Ishikawa (cell line): ENCODE measurements around the gene FANCE.

Experiments used
- CEBPB ChIP-seq: IDR thresholded peaks from 2 replicates; pipeline ENCODE4 v1.6.1; 2012
- EGR1 ChIP-seq: IDR thresholded peaks from 2 replicates; pipeline ENCODE4 v1.6.1; 2012
- EP300 ChIP-seq: IDR thresholded peaks from 2 replicates; pipeline ENCODE4 v1.6.1; 2012; ENCODE audit warnings: borderline replicate concordance
- RAD21 ChIP-seq: IDR thresholded peaks from 2 replicates; pipeline ENCODE4 v1.6.1; 2012; ENCODE audit warnings: low read depth
- TAF1 ChIP-seq: IDR thresholded peaks from 2 replicates; pipeline ENCODE4 v1.6.1; 2012; ENCODE audit warnings: low read depth, mild to moderate bottlenecking
- YY1 ChIP-seq: IDR thresholded peaks from 2 replicates; pipeline ENCODE4 v1.6.1; 2012; ENCODE audit warnings: low read depth
- TF ChIP-seq, protein P1 (sequence below): IDR thresholded peaks from 2 replicates; pipeline ENCODE4 v1.6.1; 2012
- TF ChIP-seq, protein P2 (sequence below): IDR thresholded peaks from 2 replicates; pipeline ENCODE4 v1.6.1; 2012; ENCODE audit warnings: low read depth, mild to moderate bottlenecking
- TF ChIP-seq, protein P3 (sequence below): IDR thresholded peaks from 2 replicates; pipeline ENCODE4 v1.6.1; 2012

- TF ChIP-seq TAF1 (no peak), EGR1 (no peak), RAD21 (no peak), YY1 (no peak), EP300 (no peak), CEBPB (no peak)
- TF ChIP-seq, protein P1, sequence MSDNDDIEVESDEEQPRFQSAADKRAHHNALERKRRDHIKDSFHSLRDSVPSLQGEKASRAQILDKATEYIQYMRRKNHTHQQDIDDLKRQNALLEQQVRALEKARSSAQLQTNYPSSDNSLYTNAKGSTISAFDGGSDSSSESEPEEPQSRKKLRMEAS, result no peak
- TF ChIP-seq, protein P2, sequence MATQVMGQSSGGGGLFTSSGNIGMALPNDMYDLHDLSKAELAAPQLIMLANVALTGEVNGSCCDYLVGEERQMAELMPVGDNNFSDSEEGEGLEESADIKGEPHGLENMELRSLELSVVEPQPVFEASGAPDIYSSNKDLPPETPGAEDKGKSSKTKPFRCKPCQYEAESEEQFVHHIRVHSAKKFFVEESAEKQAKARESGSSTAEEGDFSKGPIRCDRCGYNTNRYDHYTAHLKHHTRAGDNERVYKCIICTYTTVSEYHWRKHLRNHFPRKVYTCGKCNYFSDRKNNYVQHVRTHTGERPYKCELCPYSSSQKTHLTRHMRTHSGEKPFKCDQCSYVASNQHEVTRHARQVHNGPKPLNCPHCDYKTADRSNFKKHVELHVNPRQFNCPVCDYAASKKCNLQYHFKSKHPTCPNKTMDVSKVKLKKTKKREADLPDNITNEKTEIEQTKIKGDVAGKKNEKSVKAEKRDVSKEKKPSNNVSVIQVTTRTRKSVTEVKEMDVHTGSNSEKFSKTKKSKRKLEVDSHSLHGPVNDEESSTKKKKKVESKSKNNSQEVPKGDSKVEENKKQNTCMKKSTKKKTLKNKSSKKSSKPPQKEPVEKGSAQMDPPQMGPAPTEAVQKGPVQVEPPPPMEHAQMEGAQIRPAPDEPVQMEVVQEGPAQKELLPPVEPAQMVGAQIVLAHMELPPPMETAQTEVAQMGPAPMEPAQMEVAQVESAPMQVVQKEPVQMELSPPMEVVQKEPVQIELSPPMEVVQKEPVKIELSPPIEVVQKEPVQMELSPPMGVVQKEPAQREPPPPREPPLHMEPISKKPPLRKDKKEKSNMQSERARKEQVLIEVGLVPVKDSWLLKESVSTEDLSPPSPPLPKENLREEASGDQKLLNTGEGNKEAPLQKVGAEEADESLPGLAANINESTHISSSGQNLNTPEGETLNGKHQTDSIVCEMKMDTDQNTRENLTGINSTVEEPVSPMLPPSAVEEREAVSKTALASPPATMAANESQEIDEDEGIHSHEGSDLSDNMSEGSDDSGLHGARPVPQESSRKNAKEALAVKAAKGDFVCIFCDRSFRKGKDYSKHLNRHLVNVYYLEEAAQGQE, result no peak
- TF ChIP-seq, protein P3, sequence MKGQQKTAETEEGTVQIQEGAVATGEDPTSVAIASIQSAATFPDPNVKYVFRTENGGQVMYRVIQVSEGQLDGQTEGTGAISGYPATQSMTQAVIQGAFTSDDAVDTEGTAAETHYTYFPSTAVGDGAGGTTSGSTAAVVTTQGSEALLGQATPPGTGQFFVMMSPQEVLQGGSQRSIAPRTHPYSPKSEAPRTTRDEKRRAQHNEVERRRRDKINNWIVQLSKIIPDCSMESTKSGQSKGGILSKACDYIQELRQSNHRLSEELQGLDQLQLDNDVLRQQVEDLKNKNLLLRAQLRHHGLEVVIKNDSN, result no peak
Observed at GRCh38 chr6:35471836-35472345, 19.8 kb downstream of the FANCE start.
